BJ (cell line): ENCODE results near the gene PAK4. TPM values are rescaled to one million over a fixed set of nuclear protein-coding genes. Genes with fewer than 3 reads are reported as not detected.
"Not testable (repeated sequence)": the region's sequence is repeated elsewhere in the genome, so short reads cannot be mapped to it uniquely, and the experiment has no call there.

ENCODE experiments used
- CTCF ChIA-PET: fragments of 350-600 bp; formaldehyde crosslinking; extraction: SDS; loops from one replicate; lab custom pipeline; 2021; ENCODE audit warnings: antibody characterized with exemption, inconsistent platforms; lab: Yijun Ruan, JAX
- POLR2A ChIA-PET: fragments of 300-600 bp; sonication (Branson Sonifier 250); formaldehyde crosslinking; extraction: SDS; loops from one replicate; lab custom pipeline; 2021; ENCODE audit warnings: antibody characterized with exemption; lab: Charles Lee
- DNase-seq: peaks from one replicate; pipeline ENCODE4 v3.0.0-alpha.2; 2011; ENCODE audit warnings: low read depth
- H3K27me3 ChIP-seq: 2 replicates; pipeline ENCODE4 v1.6.0; 2011; ENCODE audit warnings: low read length; ENCODE audit not compliant: control insufficient read depth, insufficient read depth
- H3K36me3 ChIP-seq: 2 replicates; pipeline ENCODE4 v1.5.1; 2011; ENCODE audit warnings: low read length; ENCODE audit not compliant: control insufficient read depth, insufficient read depth
- H3K4me3 ChIP-seq: 2 replicates; pipeline ENCODE4 v1.5.1; 2011; ENCODE audit warnings: low read depth, mild to moderate bottlenecking, control low read depth, low read length
- CTCF ChIP-seq: IDR thresholded peaks from 2 replicates; pipeline ENCODE4 v1.5.1; 2011; ENCODE audit warnings: low read depth, mild to moderate bottlenecking, control low read depth, inconsistent platforms, low read length, moderate library complexity; ENCODE audit not compliant: insufficient read depth
- polyA plus RNA-seq: library from polyadenylated mRNA; depleted of rRNA; stranded (reverse); fragments of >200 nt; gene quantifications from 2 replicates; pipeline ENCODE4 v1.2.3, GENCODE V29; 2011

Gene PAK4
- polyA plus RNA-seq, 1 experiment: 19.6 TPM

DNA sequence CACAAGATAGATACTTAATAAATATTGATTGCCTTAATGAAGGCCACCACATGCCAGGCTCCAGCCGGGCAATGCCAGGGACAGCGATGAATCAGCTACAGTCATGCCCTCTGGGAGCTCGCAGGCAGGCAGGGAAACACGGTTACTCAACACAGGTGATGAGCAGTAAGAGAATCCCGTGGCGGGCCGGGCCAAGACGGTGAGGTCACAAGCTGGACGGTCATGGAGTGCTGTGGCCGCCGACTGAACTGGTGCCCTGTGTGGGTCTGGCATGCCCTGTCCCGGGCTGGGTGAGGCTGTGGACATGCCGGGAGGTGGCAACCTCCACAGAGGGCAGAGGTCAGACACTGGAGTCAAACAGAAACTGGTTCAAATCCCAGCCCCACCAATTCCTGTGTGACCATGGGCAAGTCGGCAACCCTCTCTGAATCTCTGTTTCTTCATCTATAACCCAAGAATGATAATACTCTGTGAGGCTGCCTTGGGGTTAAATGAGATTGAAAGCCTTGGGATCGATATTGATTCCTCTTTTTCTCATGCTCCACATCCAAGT, 13.2 kb upstream of the PAK4 start:
- H3K36me3 ChIP-seq: no peaks in the 10 kb centered on the region
- ChIA-PET CTCF (interaction anchor here (0.6 to 3.5 kb wide), 6 partner anchors 8 to 199 kb away, joined by 3 to 22 read pairs (median 4); no protein-coding TSS in a partner anchor), POLR2A (no interaction called here)
- H3K27me3 ChIP-seq: 0 out of 2 replicates have a peak, but pooled peaks cover 1% of the 10 kb centered on the region
- no peak overlapping the region for H3K4me3 ChIP-seq
- no peak for TF ChIP-seq CTCF
- DNase-seq: no peak

GRCh38 chr19:39113199-39113598, 12.4 kb upstream of the PAK4 start:
- POLR2A ChIA-PET: no interaction called here

GRCh38 chr19:39115105-39115847, 10.3 kb upstream of the PAK4 start:
- POLR2A ChIA-PET: no interaction called here
- CTCF ChIA-PET: interaction anchor here (1.0 to 2.2 kb wide), 3 partner anchors 10 to 222 kb away, joined by 3 to 9 read pairs (median 4); no protein-coding TSS in a partner anchor

More at GRCh38 chr19:39113199-39113598, 12.4 kb upstream of the PAK4 start:
- Histone ChIP-seq H3K36me3 (no peaks in the 10 kb centered on the region), H3K4me3 (no peak overlapping the region), H3K27me3 (0 out of 2 replicates have a peak, but pooled peaks cover 1% of the 10 kb centered on the region)
- TF ChIP-seq CTCF: no peak
- DNase-seq: no peak
- CTCF ChIA-PET: interaction anchor here (0.6 to 1.2 kb wide), 3 partner anchors 9 to 213 kb away, joined by 4 to 6 read pairs (median 4); no protein-coding TSS in a partner anchor

GRCh38 chr19:39117023-39117422, 8.6 kb upstream of the PAK4 start:
- DNase-seq, H3K4me3 ChIP-seq, H3K27me3 ChIP-seq, CTCF ChIA-PET, H3K36me3 ChIP-seq, POLR2A ChIA-PET: not testable (repeated sequence)

More at GRCh38 chr19:39115105-39115847, 10.3 kb upstream of the PAK4 start:
- DNase-seq: no peak
- Histone ChIP-seq H3K27me3 (0 out of 2 replicates have a peak, but pooled peaks cover 1% of the 10 kb centered on the region), H3K36me3 (no peaks in the 10 kb centered on the region), H3K4me3 (no peak overlapping the region)
- TF ChIP-seq CTCF: no peak

GRCh38 chr19:39119830-39120229, 5.8 kb upstream of the PAK4 start:
- no peak overlapping the region for H3K4me3 ChIP-seq
- no peak for DNase-seq
- H3K27me3 ChIP-seq: no peaks in the 10 kb centered on the region
- no peak for TF ChIP-seq CTCF
- POLR2A ChIA-PET: no interaction called here
- CTCF ChIA-PET: interaction anchor here (0.7 to 1.7 kb wide), 7 partner anchors 8 to 208 kb away, joined by 3 to 10 read pairs (median 4); no protein-coding TSS in a partner anchor
- H3K36me3 ChIP-seq: no peaks in the 10 kb centered on the region
